ENCODE results near the gene OTUB1.

- TF ChIP-seq, protein P1, sequence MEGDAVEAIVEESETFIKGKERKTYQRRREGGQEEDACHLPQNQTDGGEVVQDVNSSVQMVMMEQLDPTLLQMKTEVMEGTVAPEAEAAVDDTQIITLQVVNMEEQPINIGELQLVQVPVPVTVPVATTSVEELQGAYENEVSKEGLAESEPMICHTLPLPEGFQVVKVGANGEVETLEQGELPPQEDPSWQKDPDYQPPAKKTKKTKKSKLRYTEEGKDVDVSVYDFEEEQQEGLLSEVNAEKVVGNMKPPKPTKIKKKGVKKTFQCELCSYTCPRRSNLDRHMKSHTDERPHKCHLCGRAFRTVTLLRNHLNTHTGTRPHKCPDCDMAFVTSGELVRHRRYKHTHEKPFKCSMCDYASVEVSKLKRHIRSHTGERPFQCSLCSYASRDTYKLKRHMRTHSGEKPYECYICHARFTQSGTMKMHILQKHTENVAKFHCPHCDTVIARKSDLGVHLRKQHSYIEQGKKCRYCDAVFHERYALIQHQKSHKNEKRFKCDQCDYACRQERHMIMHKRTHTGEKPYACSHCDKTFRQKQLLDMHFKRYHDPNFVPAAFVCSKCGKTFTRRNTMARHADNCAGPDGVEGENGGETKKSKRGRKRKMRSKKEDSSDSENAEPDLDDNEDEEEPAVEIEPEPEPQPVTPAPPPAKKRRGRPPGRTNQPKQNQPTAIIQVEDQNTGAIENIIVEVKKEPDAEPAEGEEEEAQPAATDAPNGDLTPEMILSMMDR (IDR thresholded peaks at IDR 0.05) = no peak
- TF ChIP-seq EZH2 (IDR thresholded peaks at IDR 0.05; ENCODE audit: borderline replicate concordance, insufficient read depth, low read depth, low read length, poor library complexity, severe bottlenecking) = no peak
Observed at GRCh38 chr11:63937713-63938478, 48.3 kb upstream of the OTUB1 start.
